ENCODE measurements around the gene CNTNAP5.

CNTNAP5 gene

DNA sequence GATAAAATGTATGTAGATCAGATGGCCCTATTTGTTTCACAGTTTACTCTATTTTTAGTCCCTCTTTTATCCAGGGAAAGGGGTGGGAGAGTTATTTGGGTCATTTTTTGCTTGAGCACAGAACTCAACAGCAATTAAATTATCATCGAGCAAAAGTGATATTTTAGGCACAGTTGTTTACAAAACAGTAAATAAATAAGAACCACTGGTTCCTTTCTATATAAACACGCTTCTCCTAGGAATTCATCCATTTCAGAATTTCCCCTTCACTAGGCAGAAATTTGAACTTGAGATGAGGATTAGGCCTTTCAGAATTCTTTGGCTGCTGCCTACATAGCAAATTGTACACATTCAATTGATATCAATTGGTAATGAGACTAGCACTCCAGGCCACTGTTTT lies 812.4 kb downstream of the CNTNAP5 start:
- DNase-seq = no peak

DNA sequence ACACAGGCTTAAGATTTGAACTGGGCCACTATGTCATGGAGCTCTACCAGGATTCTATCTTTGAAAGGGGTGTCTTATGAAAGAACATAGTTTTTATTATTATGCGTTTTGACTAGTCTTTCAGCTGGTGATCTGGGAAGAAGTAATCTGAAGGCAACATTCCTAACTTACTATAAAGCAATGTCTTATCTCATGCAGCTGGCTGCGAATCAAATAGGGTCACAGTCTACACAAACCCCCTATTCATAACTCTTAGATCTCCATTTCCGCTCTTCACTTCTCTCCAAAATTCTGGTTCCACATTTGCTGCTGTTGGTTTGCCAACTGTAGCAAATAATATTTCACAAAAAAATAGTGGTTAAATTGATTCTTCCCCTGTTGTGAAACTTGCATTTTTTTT lies 813.3 kb downstream of the CNTNAP5 start:
- no peak for DNase-seq

DNA sequence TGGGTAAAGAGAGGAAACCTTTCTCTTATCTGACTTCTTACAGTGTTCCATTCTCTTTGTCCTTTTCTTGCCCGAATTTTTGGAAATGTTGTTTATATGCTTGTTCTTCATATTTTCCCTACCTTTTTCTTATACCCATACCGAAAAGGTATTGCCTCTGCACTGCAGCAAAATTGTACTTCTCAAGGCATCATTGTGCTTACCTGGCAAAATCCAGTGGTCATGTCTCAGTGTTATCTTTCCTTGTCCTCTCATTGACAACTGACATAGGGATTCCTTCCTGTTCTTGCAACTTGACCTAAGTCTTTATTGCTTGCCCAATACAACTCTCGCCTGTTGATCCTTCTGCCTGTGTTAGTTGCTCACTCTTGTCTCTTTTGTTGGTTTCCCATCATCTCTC lies 842.2 kb downstream of the CNTNAP5 start:
- DNase-seq = no peak

DNA sequence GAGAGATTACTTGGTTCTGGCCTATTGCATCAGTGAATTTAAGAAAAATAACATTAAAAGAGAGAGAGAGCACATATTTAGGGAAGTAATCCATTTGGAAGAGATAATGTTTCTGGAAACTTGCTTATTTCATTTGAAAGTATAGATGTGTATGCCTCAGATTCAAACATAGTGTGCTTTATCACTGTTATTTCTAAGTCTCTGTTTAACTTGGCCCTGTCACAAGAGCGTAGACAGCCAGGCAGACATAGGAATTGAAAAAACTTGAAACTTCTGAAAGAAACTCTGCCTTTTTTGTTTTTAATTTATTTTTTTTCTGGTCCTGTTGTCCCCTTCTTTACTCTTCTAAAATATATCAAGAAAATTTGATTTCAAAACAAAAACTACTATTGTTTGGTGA lies 849.1 kb downstream of the CNTNAP5 start:
- no peak for DNase-seq

DNA sequence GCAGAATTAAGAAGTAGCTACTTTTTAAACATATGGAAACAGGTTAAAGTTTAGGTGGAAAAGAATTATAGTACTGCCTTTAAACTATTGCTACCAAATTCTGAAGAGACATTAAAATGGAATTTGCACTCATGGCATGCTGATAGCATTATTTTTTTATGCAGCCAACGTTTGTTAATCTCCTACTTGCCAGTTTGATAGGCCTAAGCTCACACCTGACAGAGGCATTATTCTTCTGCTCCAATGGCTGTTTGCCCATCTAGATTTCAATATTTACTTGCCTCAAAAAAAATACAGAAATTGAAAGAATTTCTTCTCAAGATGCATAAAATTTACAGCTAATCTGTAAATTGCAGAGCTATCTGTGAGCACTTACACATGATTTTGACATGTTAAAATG lies 849.6 kb downstream of the CNTNAP5 start:
- DNase-seq = no peak

DNA sequence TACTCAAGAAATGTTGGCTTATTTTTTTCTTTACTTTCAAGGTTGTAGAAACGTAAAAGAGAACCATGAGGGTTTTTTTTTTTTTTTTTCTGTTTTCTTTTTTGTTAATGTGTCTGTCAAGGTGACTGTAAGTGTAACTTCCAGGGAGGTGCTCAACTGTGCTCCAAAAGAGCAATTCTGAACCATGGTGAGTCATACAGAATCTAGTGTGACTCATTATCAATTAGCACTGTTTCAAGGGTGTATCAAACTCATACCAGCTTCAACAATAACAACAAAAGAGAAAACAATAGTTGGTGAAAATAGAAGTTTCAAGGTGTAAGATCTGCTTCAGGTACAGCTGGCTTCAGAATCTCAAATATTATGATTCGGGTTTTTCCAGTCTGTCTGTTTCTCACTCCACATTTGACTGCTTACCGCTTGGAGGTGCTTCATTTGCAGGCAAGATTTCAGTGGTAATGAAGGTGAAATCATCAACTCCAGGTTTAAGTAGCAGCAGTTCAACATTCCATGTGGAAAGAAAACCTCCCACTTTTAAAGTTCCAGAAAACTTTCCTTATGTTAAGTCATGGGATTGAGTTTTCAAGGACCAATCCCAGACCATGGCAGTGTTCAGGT lies 850.6 kb downstream of the CNTNAP5 start:
- no peak for DNase-seq

DNA sequence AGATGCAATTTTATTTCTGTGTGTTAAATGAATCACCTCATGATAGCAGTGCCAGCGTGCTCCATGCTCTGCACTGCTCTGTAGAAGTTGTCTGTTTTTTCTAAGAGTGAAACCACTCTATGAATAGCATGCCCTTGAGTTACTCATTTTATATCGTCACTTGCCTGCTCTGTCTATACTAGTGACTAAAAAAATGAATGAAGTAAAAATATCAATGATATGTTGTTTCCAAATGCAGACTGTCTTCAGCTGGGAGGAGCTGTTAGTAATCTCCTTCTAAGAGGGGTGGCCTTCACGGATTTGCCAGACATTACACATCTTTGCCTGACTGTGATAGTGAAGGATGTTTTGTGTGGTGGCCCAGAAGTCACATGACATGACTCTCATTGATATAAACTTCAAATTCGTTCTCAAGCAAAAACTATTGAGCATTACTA lies 852.1 kb downstream of the CNTNAP5 start:
- DNase-seq = no peak

DNA sequence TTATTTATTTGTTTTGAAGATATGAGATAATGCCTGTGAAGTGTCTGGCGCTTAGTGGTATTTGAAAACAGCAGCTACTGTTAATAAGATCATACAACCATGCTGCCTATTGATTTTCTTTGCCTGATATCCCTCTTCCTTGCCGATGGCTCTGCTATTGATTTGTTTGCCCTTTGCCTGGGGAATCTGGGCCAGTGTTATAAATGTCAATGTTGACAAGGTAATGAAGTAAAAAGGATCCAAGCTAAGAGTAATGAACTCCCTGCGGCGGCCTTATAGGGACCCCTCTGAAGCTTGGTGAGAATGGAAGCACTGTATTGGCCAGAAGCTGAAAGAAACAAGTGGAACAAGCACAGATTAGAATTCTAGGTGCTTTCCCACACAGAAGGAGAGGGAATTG lies 854.6 kb downstream of the CNTNAP5 start:
- no peak for DNase-seq

DNA sequence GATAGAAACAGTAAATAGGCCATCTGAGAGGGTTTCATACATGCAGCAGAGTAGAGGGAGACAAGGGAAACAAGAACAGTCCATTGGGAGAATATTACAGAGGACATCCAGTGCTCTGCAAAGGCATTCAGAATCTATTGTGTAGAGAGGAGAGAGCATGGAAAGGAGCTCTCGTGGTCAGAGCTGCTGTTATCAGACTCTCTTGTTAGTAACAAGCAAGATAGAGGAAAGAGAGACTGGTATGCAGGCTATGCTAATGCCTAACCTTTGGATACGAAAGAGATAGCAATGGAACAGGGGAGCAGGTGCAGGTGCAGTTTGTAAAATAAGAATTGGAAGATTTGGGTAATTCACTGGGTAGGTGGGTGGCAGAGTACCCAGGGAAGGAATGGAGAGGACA lies 855.9 kb downstream of the CNTNAP5 start:
- DNase-seq = no peak

DNA sequence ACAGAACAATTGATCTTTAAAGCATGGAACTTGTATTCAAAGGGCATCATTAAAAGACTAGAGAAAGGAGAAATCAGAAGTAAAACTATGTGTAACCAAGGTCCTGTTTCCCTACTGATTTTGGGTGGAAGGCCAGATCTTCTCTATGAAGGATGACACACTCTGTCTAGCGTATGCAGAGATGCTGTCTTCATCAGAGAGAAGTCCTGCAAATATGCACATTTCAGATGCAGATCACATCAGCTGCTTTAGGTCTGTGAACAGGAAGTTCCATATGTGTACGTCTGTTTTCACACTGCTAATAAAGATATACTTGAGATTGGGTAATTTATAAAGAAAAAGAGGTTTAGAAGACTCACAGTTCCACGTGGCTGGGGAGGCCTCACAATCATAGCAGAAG lies 857.3 kb downstream of the CNTNAP5 start:
- no peak for DNase-seq

DNA sequence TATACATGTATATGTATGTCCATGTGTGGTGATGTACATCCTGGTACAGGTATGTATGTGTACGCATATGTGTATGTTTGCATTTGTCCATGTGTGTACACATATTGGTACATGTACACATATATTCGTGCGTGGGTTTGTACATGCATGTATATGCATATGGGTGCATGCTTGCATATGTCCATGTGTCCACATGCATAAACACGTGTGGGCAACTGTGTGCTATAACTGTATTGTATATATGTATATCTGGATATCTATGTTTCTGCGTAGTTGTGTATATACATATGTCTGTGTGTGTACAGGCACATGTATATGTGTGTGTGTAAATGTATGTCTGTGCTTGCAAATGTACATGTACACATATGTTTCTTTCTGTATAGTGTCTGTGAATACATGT lies 858.5 kb downstream of the CNTNAP5 start:
- no peak for DNase-seq

DNA sequence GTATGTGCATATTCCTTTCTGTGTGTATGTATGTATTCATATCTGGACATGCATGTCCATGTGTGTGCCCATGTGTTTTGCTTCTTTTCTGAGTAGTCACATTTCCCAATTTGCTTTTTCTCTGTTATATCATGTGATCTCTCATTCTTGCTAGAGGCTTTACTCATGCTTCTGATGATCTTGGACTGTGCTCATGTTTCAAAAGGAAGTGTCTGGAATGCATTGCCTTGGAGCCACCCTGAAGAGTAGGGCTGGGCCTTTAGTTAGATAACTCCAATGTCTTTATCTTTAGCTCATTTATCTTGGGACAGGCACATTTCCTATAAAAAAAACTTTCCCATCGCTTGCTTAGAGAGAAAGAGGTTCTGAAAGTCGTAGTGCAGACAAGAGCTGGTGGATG lies 859.2 kb downstream of the CNTNAP5 start:
- DNase-seq = no peak

DNA sequence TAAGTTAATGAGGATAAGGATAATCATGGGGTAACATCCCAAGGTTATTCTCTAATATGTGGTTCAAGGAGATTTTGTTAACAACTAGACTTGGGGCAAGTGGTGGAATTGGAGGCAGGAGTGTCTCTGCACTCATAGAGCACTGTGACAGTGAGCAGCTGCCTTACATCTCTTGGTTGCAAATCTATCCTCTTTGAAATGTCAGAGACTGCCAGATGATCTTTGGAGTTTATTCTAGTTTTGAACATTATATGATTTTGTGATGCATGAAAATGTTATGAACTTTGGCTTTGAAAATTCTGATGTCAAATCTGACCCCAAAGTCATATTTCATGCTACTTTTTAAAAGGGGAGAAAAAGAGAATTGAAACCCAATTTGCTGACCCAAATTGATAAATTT lies 861.1 kb downstream of the CNTNAP5 start:
- DNase-seq = no peak

DNA sequence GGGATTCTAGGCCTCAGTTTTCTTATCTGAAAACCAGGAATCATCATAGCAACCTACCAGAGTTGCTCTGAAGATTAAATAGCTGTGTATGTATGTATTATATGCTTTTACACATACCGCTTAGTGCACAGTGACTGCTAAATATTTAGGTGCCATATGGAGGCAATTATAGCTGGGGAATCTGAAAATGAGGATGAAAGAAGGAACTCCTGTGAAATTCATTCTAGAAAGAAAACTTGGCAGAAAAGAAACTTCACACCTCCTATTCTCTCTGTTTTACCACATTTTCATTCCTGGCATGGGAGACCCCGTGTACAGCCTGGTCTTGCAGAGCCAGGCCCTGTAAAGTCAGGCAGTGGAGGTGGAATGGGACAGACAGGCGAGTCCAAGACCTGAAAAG lies 862.4 kb downstream of the CNTNAP5 start:
- DNase-seq = no peak

DNA sequence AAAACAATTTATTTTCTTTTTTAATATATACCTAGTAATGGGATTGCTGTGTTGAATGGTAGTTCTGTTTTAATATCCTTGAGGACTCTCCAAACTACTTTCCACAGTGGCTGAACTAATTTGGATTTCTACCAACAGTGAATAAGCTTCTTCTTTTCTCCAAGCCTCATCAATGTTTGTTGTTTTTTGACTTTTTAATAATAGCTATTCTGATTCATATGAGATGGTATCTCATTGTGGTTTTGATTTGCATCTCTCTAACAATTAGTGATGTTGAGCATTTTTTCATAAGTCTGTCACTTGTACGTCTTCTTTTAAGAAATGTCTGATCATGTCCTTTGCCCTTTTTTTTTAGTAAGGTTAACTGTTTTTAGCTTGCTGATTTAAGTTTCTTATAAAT lies 863.3 kb downstream of the CNTNAP5 start:
- no peak for DNase-seq

DNA sequence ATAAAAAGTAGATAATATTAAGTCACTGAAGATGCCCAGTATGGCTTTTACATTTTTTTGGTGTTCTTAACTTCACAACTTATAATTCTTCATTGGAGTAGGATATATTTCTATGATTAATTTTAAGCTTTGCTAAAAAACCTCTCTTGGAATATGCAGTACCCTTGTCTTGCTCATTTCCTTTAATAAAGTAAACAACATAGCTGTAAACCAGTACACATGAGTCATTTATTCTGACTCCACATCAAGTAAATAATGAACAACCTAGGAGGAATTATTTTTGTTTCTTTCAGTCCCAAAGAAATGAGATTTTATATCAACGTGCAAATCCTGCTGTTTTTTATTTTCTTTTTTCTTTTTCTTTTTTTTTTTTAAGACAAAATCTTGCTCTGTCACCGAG lies 869.1 kb downstream of the CNTNAP5 start:
- no peak for DNase-seq

DNA sequence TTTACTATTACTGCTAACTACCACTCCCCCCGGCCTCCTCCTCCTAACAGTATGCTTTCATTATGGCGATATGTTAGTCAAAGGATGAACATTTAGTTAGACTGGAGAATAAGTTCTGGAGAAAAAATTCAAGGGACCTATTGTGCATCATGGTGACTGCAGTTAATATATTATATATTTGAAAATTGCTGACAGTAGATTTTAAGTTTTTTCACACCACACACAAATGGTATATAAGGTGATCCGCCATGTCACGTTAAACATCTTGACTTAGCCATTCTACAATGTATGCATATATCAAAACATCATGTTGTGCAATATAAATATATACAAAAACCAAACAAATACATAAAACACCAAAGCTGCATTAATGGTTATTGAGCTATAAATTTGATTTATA lies 873.7 kb downstream of the CNTNAP5 start:
- DNase-seq = no peak

DNA sequence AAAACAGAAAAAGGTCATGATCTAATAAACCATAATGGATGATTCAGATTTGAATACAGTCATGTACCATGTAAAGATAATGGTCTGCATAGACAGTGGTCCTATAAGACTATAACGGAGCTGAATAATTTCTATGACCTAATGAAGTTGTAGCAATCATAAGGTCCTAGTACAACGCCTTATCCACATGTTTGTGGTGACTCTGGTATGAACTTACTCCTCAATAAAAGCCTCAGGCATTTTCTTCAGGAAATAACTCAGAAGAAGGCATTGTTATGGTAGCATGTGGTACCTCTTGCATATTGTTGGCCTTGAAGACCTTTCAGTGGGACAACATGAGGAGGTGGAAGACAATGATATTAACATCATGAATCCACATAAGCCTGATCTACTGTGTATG lies 883.3 kb downstream of the CNTNAP5 start:
- no peak for DNase-seq

DNA sequence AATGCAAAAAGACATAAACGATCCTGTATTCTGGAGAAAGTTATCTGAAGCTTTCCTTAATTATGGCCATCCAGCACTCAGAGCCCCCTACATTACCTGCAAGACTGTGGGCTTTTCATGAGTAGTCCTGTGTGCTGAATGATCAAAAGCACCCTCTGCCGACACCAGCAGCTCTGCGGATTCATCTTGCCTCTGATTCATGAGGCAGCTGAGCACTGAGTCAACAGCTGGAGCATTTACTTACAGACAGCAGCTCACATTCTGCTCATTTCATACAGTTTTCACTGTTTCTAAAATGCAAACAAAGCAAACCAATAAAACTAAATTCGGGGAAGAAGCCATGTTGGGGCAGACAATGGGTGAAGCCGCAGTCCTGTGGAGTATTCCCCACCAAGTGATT lies 886.5 kb downstream of the CNTNAP5 start:
- DNase-seq = no peak

DNA sequence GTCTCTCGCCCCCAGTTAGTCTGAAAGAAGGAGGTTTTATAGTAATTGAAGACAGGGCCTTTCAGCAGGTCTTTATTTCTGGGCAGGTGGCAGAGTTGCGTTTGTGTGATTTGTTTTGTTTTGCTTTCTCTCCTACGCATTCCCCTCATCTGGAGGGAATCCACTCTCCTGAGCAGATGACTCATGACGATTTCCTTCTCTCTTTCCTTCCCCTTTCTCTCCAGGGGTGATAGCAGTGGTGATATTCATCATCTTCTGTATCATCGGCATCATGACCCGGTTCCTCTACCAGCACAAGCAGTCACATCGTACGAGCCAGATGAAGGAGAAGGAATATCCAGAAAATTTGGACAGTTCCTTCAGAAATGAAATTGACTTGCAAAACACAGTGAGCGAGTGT lies 888.8 kb downstream of the CNTNAP5 start:
- DNase-seq = no peak

DNA sequence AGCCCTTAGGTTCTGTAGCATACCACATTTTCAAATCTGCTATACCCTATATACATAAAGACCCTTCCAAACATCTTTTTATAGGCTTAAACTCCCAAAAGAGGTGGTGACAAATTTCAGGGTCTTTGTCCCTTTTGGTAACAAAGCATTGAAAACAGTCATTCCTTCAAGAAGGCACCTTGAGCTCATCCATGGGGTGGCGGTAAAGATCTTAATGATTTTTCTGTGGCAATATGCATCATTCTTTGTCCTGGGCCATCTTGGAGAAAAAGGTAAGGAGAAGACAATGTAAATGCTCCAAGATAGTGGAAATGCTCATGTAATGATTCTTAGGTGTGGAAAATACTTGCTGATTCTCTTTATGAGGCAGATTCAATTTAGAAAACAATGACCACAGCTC lies 890.5 kb downstream of the CNTNAP5 start:
- no peak for DNase-seq

DNA sequence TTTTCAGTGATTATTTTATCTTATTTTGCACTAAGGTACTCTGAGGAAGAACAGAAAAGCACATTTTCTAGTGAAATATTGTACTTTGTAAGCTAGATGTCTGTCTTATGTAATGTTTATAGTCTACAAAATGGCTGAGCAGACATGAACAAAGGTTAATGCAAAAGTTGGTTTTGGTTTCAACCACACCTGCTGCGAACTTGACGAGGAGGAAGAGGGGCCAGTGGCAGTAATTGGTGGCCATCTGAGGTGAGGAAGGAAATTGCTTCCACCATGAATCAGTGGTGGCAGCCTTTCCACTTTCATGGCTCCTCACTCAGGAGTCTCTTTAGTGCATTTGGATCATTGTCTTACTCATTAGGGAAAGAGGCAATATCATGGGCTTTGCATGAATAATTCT lies 894.2 kb downstream of the CNTNAP5 start:
- no peak for DNase-seq

DNA sequence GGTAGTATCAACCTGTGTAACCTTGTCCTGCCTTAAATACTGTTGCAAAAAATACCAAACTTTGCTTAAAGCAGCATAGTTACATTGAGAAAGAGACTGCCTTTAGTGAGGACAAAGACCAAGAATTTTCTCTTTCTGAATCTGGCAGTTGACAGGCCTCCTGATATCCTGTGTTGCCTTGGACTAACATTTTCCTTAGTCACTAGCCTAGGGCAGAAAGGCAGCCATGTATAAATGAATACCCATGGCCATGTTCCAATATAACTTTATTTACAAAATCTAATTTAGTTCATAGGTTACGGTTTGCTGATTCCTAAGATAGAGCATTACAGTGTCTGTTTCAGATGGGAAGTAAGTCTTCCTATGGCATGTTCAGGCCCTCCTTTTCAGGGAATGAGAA lies 895.4 kb downstream of the CNTNAP5 start:
- DNase-seq = no peak

DNA sequence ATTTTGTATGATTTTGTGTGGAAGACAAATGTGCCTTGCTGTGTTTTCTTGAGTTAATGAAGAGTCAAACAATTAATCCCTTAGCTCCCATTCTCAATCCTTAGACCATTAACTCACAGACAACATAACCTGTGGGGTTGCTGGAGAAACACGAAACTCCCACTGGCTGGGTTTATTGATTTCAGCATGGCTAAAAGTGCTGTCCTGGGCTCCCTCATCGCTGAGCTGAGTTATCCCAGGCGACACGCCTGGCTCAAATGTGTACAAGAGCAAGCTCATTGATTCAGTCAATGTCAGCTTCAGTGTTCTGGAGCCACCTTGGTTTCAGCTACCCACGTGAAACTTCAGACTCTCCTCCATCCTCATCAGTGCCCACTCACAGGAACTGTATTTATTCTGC lies 896.1 kb downstream of the CNTNAP5 start:
- DNase-seq = no peak

DNA sequence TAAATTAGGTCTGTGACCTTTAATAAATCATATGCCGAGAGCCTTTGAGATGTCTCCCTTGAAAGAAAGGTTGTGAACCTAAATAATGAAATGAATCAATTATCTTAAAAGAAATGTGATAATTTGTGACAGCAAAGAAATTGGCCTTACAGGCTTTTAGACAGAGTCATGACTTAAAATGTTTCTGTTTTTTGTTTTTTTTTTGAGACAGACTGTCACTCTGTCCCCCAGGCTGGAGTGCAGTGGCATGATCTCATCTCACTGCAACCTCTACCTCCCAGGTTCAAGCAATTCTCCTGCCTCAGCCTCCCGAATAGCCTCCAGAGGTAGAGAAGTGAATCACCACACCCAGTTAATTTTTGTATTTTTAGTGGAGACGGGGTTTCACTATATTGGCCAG lies 898.0 kb downstream of the CNTNAP5 start:
- DNase-seq = no peak

DNA sequence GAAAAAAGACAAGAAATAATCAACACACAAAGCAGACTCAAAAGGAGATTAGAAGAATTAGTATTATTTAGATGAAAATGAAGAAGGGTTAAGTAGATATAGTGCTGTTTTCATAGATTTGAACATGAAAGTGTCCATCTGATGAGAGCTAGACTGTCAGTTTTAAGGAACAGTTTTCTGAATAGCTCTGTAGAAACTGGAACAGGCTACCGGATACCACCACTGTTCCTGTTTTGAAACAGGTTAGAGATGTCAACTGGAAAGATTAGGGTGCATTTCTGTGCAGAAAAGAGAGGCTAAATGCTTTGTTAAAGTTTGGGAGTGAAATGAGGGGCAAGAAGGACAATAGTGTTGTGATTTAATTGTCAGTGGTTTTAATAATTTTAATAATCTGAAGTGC lies 908.8 kb downstream of the CNTNAP5 start:
- DNase-seq = no peak

Measured in NCI-H524 treated with DMSO at 0.1 percent for 48 hours (cell line).